ENCODE results near the gene LRRC23. TPM values are rescaled to one million over a fixed set of nuclear protein-coding genes. Genes with fewer than 3 reads are reported as not detected.

The LRRC23 gene
- total and polyA plus RNA-seq, 2 donors (not counting 1 experiment from before 2014, with no cell fraction given) = 5.3 to 14.4 TPM

DNA sequence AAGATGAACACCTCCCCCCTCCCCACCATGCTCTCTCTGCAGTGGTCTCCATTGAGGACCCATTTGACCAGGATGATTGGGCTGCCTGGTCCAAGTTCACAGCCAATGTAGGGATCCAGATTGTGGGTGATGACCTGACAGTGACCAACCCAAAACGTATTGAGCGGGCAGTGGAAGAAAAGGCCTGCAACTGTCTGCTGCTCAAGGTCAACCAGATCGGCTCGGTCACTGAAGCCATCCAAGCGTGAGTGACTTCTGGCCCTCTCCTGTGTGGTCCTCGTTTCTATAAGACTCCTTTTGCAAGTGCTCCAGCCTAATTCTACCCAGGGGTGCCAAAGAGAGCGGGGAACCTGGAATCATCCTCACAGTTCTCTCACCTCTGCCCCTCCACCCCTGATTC is 16.9 kb downstream of the LRRC23 start:
- peaks cover 33 to 43% of the 10 kb centered on the region in 2 donors for H3K4me1 ChIP-seq (ENCODE audit: control insufficient read depth in 2 of 2, insufficient read depth in 2 of 2, low read length in 2 of 2)
- no peaks in the 10 kb centered on the region for H4K20me1 ChIP-seq (ENCODE audit: control insufficient read depth, insufficient read depth, low read length, poor library complexity, severe bottlenecking)
- peaks cover 15% of the 10 kb centered on the region for H3K79me2 ChIP-seq (ENCODE audit: control insufficient read depth, insufficient read depth, low read length)
- intact Hi-C loops (cut with micrococcal nuclease) = no loop called here
- no peak overlapping the region for H2AFZ ChIP-seq (ENCODE audit: insufficient read depth, low read depth, low read length, poor library complexity, severe bottlenecking)
- no peaks in the 10 kb centered on the region for H3K27me3 Mint-ChIP-seq
- H3K4me1 Mint-ChIP-seq = peaks cover 43% of the 10 kb centered on the region
- H3K4me2 ChIP-seq (replicated peaks; ENCODE audit: low read depth, low read length, poor library complexity, severe bottlenecking) = peak overlapping the region; percentile 54
- no peak overlapping the region for H3K9ac ChIP-seq (ENCODE audit: low read length)
- H3K36me3 ChIP-seq (replicated peaks in 1 of 2; ENCODE audit: control extremely low read depth in 1 of 2, control insufficient read depth in 1 of 2, extremely low read depth in 1 of 2, insufficient read depth in 2 of 2, low read length in 1 of 2) = peaks cover 0 to 4% of the 10 kb centered on the region in 2 experiments
- WGBS (ENCODE audit: insufficient coverage) = 94% methylated on average over 6 of the region's 7 CpGs
- no peaks in the 10 kb centered on the region for H3K27me3 ChIP-seq (replicated peaks in 1 of 4; ENCODE audit: control extremely low read depth in 1 of 4, control insufficient read depth in 3 of 4, insufficient read depth in 4 of 4, low read length in 3 of 4)
- CTCF ChIA-PET = interaction anchor here (1.4 to 6.2 kb wide), 10 partner anchors 8 to 192 kb away, joined by 3 to 119 read pairs (median 8); partner anchors contain the start of genes C1R and SPSB2
- no peak overlapping the region for H3K27ac ChIP-seq (ENCODE audit: low read length in 2 of 2)
- peak overlapping the region; percentile 41 for H3K27ac Mint-ChIP-seq
- POLR2A ChIA-PET = interaction anchor here (1.1 to 1.4 kb wide), 2 partner anchors 49 to 52 kb away, joined by 3 to 6 read pairs; partner anchors contain the start of gene SPSB2
- H3K4me3 ChIP-seq (ENCODE audit: control extremely low read depth in 1 of 5, extremely low read depth in 1 of 5, insufficient read depth in 1 of 5, low read depth in 2 of 5, low read length in 4 of 5) = no peak overlapping the region
- H3K9me3 ChIP-seq (ENCODE audit: control extremely low read depth in 1 of 3, control insufficient read depth in 2 of 3, insufficient read depth in 1 of 3, low read length in 2 of 3) = no peaks in the 10 kb centered on the region
- no peaks in the 10 kb centered on the region for H3K9me3 Mint-ChIP-seq (ENCODE audit: insufficient read depth)
- no peak for DNase-seq
- peak overlapping the region; percentile 60 for H3K4me3 Mint-ChIP-seq
- TF ChIP-seq EZH2 (IDR thresholded peaks at IDR 0.05; ENCODE audit: borderline replicate concordance, insufficient read depth, low read depth, low read length, poor library complexity, severe bottlenecking) = no peak
- TF ChIP-seq CTCF (IDR thresholded peaks at IDR 0.05) = no peak
- ATAC-seq (ENCODE audit: low read depth) = no peak

All from B cell (primary cell).